Astrocyte of the spinal cord (primary cell): ENCODE results near the gene SETBP1.

ENCODE experiments used
- DNase-seq: peaks from one replicate; pipeline ENCODE4 v3.0.0; 2011; ENCODE audit warnings: low read depth, low spot score
- H3K4me3 ChIP-seq: 2 replicates; pipeline ENCODE4 v1.5.1; 2011; ENCODE audit warnings: low read depth, mild to moderate bottlenecking, low read length, moderate library complexity
- CTCF ChIP-seq: IDR thresholded peaks from 2 replicates; pipeline ENCODE4 v1.5.1; 2012; ENCODE audit warnings: low read depth, mild to moderate bottlenecking, low read length, inconsistent platforms
- in situ Hi-C: cut with HindIII; loops from 2 replicates; pipeline ENCODE4 v1.10.0; 2017; ENCODE audit warnings: low sequenced_read_pairs

Gene SETBP1

GRCh38 chr18:44747157-44747556 lies 66.5 kb downstream of the SETBP1 start:
- in situ Hi-C loops, result no loop called here
- no peak overlapping the region for H3K4me3 ChIP-seq
- no peak for DNase-seq
- TF ChIP-seq CTCF, result no peak

GRCh38 chr18:44748582-44748981 lies 67.9 kb downstream of the SETBP1 start:
- no peak for DNase-seq
- TF ChIP-seq CTCF, result no peak
- no peak overlapping the region for H3K4me3 ChIP-seq
- in situ Hi-C loops, result no loop called here

GRCh38 chr18:44750774-44751173 lies 70.1 kb downstream of the SETBP1 start:
- no peak for DNase-seq
- TF ChIP-seq CTCF, result no peak
- H3K4me3 ChIP-seq, result no peak overlapping the region
- in situ Hi-C loops, result no loop called here

GRCh38 chr18:44754567-44754966 lies 73.9 kb downstream of the SETBP1 start:
- in situ Hi-C loops, result no loop called here
- TF ChIP-seq CTCF, result no peak
- H3K4me3 ChIP-seq, result no peak overlapping the region
- no peak for DNase-seq

- no peak for DNase-seq
- no peak overlapping the region for H3K4me3 ChIP-seq
- in situ Hi-C loops, result no loop called here
- TF ChIP-seq CTCF, result no peak
These were observed 78.4 kb downstream of the SETBP1 start for GRCh38 chr18:44758861-44759631.

- no peak for DNase-seq
- in situ Hi-C loops, result no loop called here
- no peak overlapping the region for H3K4me3 ChIP-seq
- no peak for TF ChIP-seq CTCF
These were observed 79.2 kb downstream of the SETBP1 start for GRCh38 chr18:44759925-44760342.

GRCh38 chr18:44761812-44762211 lies 81.1 kb downstream of the SETBP1 start:
- in situ Hi-C loops, result no loop called here
- TF ChIP-seq CTCF, result no peak
- no peak overlapping the region for H3K4me3 ChIP-seq
- no peak for DNase-seq
